Fibroblast of skin of left quadriceps (primary cell): Measurements from ENCODE around the gene TP53I11.

Experiments
- DNase-seq, 2 experiments: peaks; one replicate each; pipeline ENCODE4 v3.0.0-alpha.2; 2013; ENCODE audit warnings: low read depth in 2 of 2

TP53I11 gene

GRCh38 chr11:44978961-44979331 lies 28.3 kb upstream of the TP53I11 start:
- no peak for DNase-seq

GRCh38 chr11:44978274-44978960 lies 27.7 kb upstream of the TP53I11 start:
- no peak for DNase-seq

- no peak for DNase-seq
Measured at GRCh38 chr11:44977493-44977984, 26.9 kb upstream of the TP53I11 start.

GRCh38 chr11:44976576-44976975 lies 25.9 kb upstream of the TP53I11 start:
- no peak for DNase-seq

GRCh38 chr11:44974402-44975000 lies 23.8 kb upstream of the TP53I11 start:
- no peak for DNase-seq

GRCh38 chr11:44973632-44974401 lies 23.1 kb upstream of the TP53I11 start:
- DNase-seq: no peak

GRCh38 chr11:44972746-44973435 lies 22.2 kb upstream of the TP53I11 start:
- no peak for DNase-seq

GRCh38 chr11:44971185-44971584 lies 20.5 kb upstream of the TP53I11 start:
- no peak for DNase-seq

GRCh38 chr11:44970293-44970692 lies 19.6 kb upstream of the TP53I11 start:
- DNase-seq: no peak

- no peak for DNase-seq
Measured at GRCh38 chr11:44969651-44970252, 19.1 kb upstream of the TP53I11 start.

- DNase-seq: no peak
Measured at GRCh38 chr11:44968510-44968909, 17.8 kb upstream of the TP53I11 start.

- DNase-seq: no peak
Measured at GRCh38 chr11:44967930-44968496, 17.3 kb upstream of the TP53I11 start.

- no peak for DNase-seq
Measured at GRCh38 chr11:44966694-44967093, 16.0 kb upstream of the TP53I11 start.

GRCh38 chr11:44964526-44965209 lies 14.0 kb upstream of the TP53I11 start:
- DNase-seq: no peak

- DNase-seq: no peak
Measured at GRCh38 chr11:44963948-44964347, 13.3 kb upstream of the TP53I11 start.

GRCh38 chr11:44963136-44963535 lies 12.5 kb upstream of the TP53I11 start:
- DNase-seq: no peak

GRCh38 chr11:44962464-44962863 lies 11.8 kb upstream of the TP53I11 start:
- no peak for DNase-seq

- DNase-seq: no peak
Measured at GRCh38 chr11:44960200-44960845, 9.6 kb upstream of the TP53I11 start.

GRCh38 chr11:44959064-44959463 lies 8.4 kb upstream of the TP53I11 start:
- no peak for DNase-seq
